Fibroblast of mammary gland (primary cell): ENCODE results near the gene HTR3D.
"Not testable (repeated sequence)": the region's sequence is repeated elsewhere in the genome, so short reads cannot be mapped to it uniquely, and the experiment has no call there.

Experiments used
- DNase-seq: peaks from one replicate; pipeline ENCODE4 v3.0.0-alpha.2; 2010; ENCODE audit warnings: low read depth
- H3K4me3 ChIP-seq: 2 replicates; pipeline ENCODE4 v1.5.1; 2011; ENCODE audit warnings: low read depth, mild to moderate bottlenecking, low read length, moderate library complexity; ENCODE audit not compliant: control insufficient read depth
- CTCF ChIP-seq: conservative IDR thresholded peaks from 2 replicates; pipeline ENCODE4 v1.5.1; 2011; ENCODE audit warnings: low read depth, low read length, inconsistent platforms; ENCODE audit not compliant: control insufficient read depth, insufficient read depth

Gene HTR3D

GRCh38 chr3:184016169-184016570 is 15.4 kb upstream of the HTR3D start:
- TF ChIP-seq CTCF = no peak
- no peak overlapping the region for H3K4me3 ChIP-seq
- no peak for DNase-seq

- no peak for TF ChIP-seq CTCF
- peak; percentile 51 for DNase-seq
Measured at GRCh38 chr3:184016811-184017671, 14.5 kb upstream of the HTR3D start.

GRCh38 chr3:184017672-184018423 is 13.7 kb upstream of the HTR3D start, which contains the start of gene ABCC5:
TSS of gene ABCC5 (minus strand) at chr3:184017884. CDS start at chr3:184014392, 3,492 bp downstream.
- H3K4me3 ChIP-seq = peak within 1 kb of the TSS; percentile 98
- TF ChIP-seq CTCF = no peak
- peak; percentile 88 for DNase-seq

More at GRCh38 chr3:184016811-184017671, 14.5 kb upstream of the HTR3D start:
- H3K4me3 ChIP-seq = peak overlapping the region; percentile 98

GRCh38 chr3:184018424-184018973 is 13.0 kb upstream of the HTR3D start:
- TF ChIP-seq CTCF = no peak
- peak overlapping the region; percentile 98 for H3K4me3 ChIP-seq
- DNase-seq = no peak

- no peak overlapping the region for H3K4me3 ChIP-seq
- no peak for DNase-seq
- TF ChIP-seq CTCF = no peak
Measured at GRCh38 chr3:184022323-184022722, 9.2 kb upstream of the HTR3D start.

- not testable (repeated sequence) for H3K4me3 ChIP-seq, DNase-seq
Measured at GRCh38 chr3:184025256-184025655, 6.3 kb upstream of the HTR3D start.

GRCh38 chr3:184028275-184028890 is 3.2 kb upstream of the HTR3D start:
- H3K4me3 ChIP-seq, DNase-seq: not testable (repeated sequence)
